Liver (tissue), 9 donors: ENCODE data around the gene GXYLT1. TPM values are rescaled to one million over a fixed set of nuclear protein-coding genes. Genes with fewer than 3 reads are reported as not detected.

Experiments used
- DNase-seq: peaks from one replicate; pipeline ENCODE4 v3.0.0-alpha.2; 2017; ENCODE audit warnings: low spot score
- H3K27ac ChIP-seq, 2 donors: one replicate each; pipeline ENCODE4 v1.7.0; 2013; ENCODE audit warnings: inconsistent platforms in 2 of 2, low read length in 2 of 2, control low read depth in 1 of 2, low read depth in 1 of 2, mild to moderate bottlenecking in 1 of 2
- H3K27me3 ChIP-seq, 4 donors: one replicate each; pipeline versions ENCODE4 v1.6.1 to v1.7.0; 2013; ENCODE audit warnings: low read length in 3 of 4, inconsistent platforms in 1 of 4, mild to moderate bottlenecking in 1 of 4, moderate library complexity in 1 of 4; ENCODE audit not compliant: control insufficient read depth in 4 of 4, insufficient read depth in 4 of 4
- H3K36me3 ChIP-seq, 4 donors: one replicate each; pipeline versions ENCODE4 v1.6.1 to v1.7.0; 2013; ENCODE audit warnings: low read length in 3 of 4, mild to moderate bottlenecking in 3 of 4, low read depth in 1 of 4, moderate library complexity in 1 of 4; ENCODE audit not compliant: control insufficient read depth in 4 of 4, insufficient read depth in 3 of 4
- H3K4me1 ChIP-seq, 4 donors: one replicate each; pipeline versions ENCODE4 v1.6.1 to v1.7.0; 2013; ENCODE audit warnings: low read length in 3 of 4, mild to moderate bottlenecking in 3 of 4, moderate library complexity in 1 of 4; ENCODE audit not compliant: control insufficient read depth in 4 of 4, insufficient read depth in 4 of 4
- H3K4me3 ChIP-seq, 3 donors: one replicate each; pipeline versions ENCODE4 v1.6.1 to v1.7.0; 2013; ENCODE audit warnings: low read length in 3 of 3, control low read depth in 1 of 3, low read depth in 1 of 3, mild to moderate bottlenecking in 1 of 3
- H3K9ac ChIP-seq, 2 donors: one replicate each; pipeline ENCODE4 v1.7.0; 2013; ENCODE audit warnings: low read length in 2 of 2, mild to moderate bottlenecking in 2 of 2, moderate library complexity in 2 of 2, control low read depth in 1 of 2, low read depth in 1 of 2
- H3K9me3 ChIP-seq, 4 donors: one replicate each; pipeline versions ENCODE4 v1.6.1 to v1.7.0; 2013; ENCODE audit warnings: low read length in 3 of 4; ENCODE audit not compliant: control insufficient read depth in 4 of 4
- EGR1 ChIP-seq, 2 donors: IDR thresholded peaks; 2 replicates each; pipeline ENCODE4 v1.6.1; 2016 to 2018; ENCODE audit warnings: antibody characterized with exemption in 2 of 2, low read depth in 2 of 2
- FOXA2 ChIP-seq: IDR thresholded peaks from 2 replicates; pipeline ENCODE4 v1.6.1; 2016; ENCODE audit warnings: antibody characterized with exemption
- GABPA ChIP-seq, 2 donors: IDR thresholded peaks in 1 of 2; conservative IDR thresholded peaks in 1 of 2; 2 replicates each; pipeline ENCODE4 v1.6.1; 2016; ENCODE audit warnings: antibody characterized with exemption in 2 of 2, mild to moderate bottlenecking in 1 of 2, moderate library complexity in 1 of 2
- HNF4A ChIP-seq, 2 donors: conservative IDR thresholded peaks; 2 replicates each; pipeline ENCODE4 v1.6.1; 2016; ENCODE audit warnings: antibody characterized with exemption in 2 of 2, mild to moderate bottlenecking in 2 of 2
- HNF4G ChIP-seq: IDR thresholded peaks from 2 replicates; pipeline ENCODE4 v1.6.1; 2016; ENCODE audit warnings: antibody characterized with exemption
- JUND ChIP-seq, 2 donors: IDR thresholded peaks; 2 replicates each; pipeline ENCODE4 v1.6.1; 2016; ENCODE audit warnings: antibody characterized with exemption in 2 of 2
- NR2F2 ChIP-seq: IDR thresholded peaks from 2 replicates; pipeline ENCODE4 v1.6.1; 2016; ENCODE audit warnings: antibody characterized with exemption
- RAD21 ChIP-seq, 2 donors: IDR thresholded peaks; 2 replicates each; pipeline ENCODE4 v1.6.1; 2016; ENCODE audit warnings: antibody characterized with exemption in 2 of 2, mild to moderate bottlenecking in 2 of 2
- RXRA ChIP-seq, 2 donors: IDR thresholded peaks; 2 replicates each; pipeline ENCODE4 v1.6.1; 2017 to 2018; ENCODE audit warnings: antibody characterized with exemption in 2 of 2, mild to moderate bottlenecking in 1 of 2
- SP1 ChIP-seq: IDR thresholded peaks from 2 replicates; pipeline ENCODE4 v1.6.1; 2018; ENCODE audit warnings: antibody characterized with exemption, mild to moderate bottlenecking
- TAF1 ChIP-seq: conservative IDR thresholded peaks from 2 replicates; pipeline ENCODE4 v1.6.1; 2016; ENCODE audit warnings: antibody characterized with exemption, mild to moderate bottlenecking
- YY1 ChIP-seq: IDR thresholded peaks from 2 replicates; pipeline ENCODE4 v1.6.1; 2016; ENCODE audit warnings: antibody characterized with exemption, mild to moderate bottlenecking
- ZBTB33 ChIP-seq: IDR thresholded peaks from 2 replicates; pipeline ENCODE4 v1.6.1; 2016; ENCODE audit warnings: antibody characterized with exemption
- WGBS: extraction: QIAGEN DNeasy Blood & Tissue Kit; methylation state at CpG from one replicate; pipeline ENCODE4 v1.1.7; 2013; 5-methylcytosine and 5-hydroxymethylcytosine counted together
- polyA plus RNA-seq, 2 donors: library from polyadenylated mRNA; stranded (reverse) in 1 of 2; unstranded in 1 of 2; fragments of 200-250 nt in 1 of 2; fragments of >200 nt in 1 of 2; fragmentation: Nextera tagmentation in 1 of 2; extraction: Ambion mirVana in 1 of 2; gene quantifications; one replicate each; pipeline versions ENCODE4 v1.2.1 to v1.2.3, GENCODE V29; 2013 to 2015
- total RNA-seq, 2 donors: library from RNA; depleted of rRNA; stranded (reverse); fragments of >200 nt; gene quantifications; one replicate each; pipeline ENCODE4 v1.2.3, GENCODE V29; 2014
- TF ChIP-seq, protein P1 (sequence below): IDR thresholded peaks from 2 replicates; pipeline ENCODE4 v1.6.1; 2016; ENCODE audit warnings: antibody characterized with exemption, mild to moderate bottlenecking
- donor health status: healthy.
- donor health status: healthy.
- donor health status: healthy.
- donor health status: healthy.
- donor health status: healthy.

Gene GXYLT1
- total and polyA plus RNA-seq, 4 donors: 2.8 to 13.7 (median 7.6) TPM

GRCh38 chr12:42084522-42084921, 60.2 kb downstream of the GXYLT1 start:
- no peaks in the 10 kb centered on the region for H3K4me1 ChIP-seq
- H3K36me3 ChIP-seq: peaks cover 0 to 5% (median 2%) of the 10 kb centered on the region in 4 donors
- H3K27ac ChIP-seq: no peak overlapping the region
- TF ChIP-seq JUND (IDR thresholded peaks at IDR 0.05) (no peak), SP1 (no peak), TAF1 (no peak), YY1 (no peak), NR2F2 (no peak), GABPA (IDR thresholded peaks at IDR 0.05 in 1 of 2, conservative IDR thresholded peaks at IDR 0.05 in 1 of 2) (no peak), EGR1 (IDR thresholded peaks at IDR 0.05; ENCODE audit: low read depth in 2 of 2) (no peak), HNF4A (conservative IDR thresholded peaks at IDR 0.05) (no peak), RAD21 (IDR thresholded peaks at IDR 0.05) (no peak), FOXA2 (no peak), HNF4G (no peak), RXRA (IDR thresholded peaks at IDR 0.05) (no peak)
- TF ChIP-seq, protein P1, sequence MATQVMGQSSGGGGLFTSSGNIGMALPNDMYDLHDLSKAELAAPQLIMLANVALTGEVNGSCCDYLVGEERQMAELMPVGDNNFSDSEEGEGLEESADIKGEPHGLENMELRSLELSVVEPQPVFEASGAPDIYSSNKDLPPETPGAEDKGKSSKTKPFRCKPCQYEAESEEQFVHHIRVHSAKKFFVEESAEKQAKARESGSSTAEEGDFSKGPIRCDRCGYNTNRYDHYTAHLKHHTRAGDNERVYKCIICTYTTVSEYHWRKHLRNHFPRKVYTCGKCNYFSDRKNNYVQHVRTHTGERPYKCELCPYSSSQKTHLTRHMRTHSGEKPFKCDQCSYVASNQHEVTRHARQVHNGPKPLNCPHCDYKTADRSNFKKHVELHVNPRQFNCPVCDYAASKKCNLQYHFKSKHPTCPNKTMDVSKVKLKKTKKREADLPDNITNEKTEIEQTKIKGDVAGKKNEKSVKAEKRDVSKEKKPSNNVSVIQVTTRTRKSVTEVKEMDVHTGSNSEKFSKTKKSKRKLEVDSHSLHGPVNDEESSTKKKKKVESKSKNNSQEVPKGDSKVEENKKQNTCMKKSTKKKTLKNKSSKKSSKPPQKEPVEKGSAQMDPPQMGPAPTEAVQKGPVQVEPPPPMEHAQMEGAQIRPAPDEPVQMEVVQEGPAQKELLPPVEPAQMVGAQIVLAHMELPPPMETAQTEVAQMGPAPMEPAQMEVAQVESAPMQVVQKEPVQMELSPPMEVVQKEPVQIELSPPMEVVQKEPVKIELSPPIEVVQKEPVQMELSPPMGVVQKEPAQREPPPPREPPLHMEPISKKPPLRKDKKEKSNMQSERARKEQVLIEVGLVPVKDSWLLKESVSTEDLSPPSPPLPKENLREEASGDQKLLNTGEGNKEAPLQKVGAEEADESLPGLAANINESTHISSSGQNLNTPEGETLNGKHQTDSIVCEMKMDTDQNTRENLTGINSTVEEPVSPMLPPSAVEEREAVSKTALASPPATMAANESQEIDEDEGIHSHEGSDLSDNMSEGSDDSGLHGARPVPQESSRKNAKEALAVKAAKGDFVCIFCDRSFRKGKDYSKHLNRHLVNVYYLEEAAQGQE: no peak
- DNase-seq: no peak
- H3K9ac ChIP-seq: no peak overlapping the region
- no peaks in the 10 kb centered on the region for H3K9me3 ChIP-seq
- no peaks in the 10 kb centered on the region for H3K27me3 ChIP-seq
- H3K4me3 ChIP-seq: no peak overlapping the region

DNA sequence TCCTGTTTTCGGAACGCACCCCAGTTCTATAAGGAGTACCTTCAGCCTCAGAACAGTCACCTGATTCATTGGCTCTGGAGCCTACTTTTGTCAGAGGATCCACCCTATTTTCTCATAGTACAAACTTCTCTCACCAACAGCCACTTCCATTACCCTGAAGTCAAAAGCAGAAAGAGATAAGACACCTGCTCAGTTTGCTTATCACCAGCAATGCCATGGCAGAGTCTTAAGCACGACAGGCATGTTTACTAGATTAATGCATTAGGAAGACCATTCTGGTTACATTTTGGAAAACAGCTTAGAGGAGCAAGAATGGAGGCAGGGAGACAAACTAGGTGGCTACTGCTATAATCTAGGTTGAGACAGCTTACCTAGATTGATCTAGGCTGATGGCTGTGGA, 67.7 kb downstream of the GXYLT1 start:
- 87% methylated on average over 3 of the region's 3 CpGs for WGBS

More for the DNA sequence above, 67.7 kb downstream of the GXYLT1 start:
- Histone ChIP-seq H3K27me3 (no peaks in the 10 kb centered on the region), H3K4me3 (no peak overlapping the region), H3K36me3 (no peaks in the 10 kb centered on the region), H3K27ac (no peak overlapping the region), H3K9me3 (no peaks in the 10 kb centered on the region), H3K9ac (no peak overlapping the region), H3K4me1 (no peaks in the 10 kb centered on the region)
- no peak for DNase-seq
- TF ChIP-seq RXRA (IDR thresholded peaks at IDR 0.05) (no peak), YY1 (no peak), ZBTB33 (no peak)
